NB4 (cell line): ENCODE data around the gene ADIPOR1.

Source experiments
- DNase-seq: peaks from one replicate; pipeline ENCODE4 v3.0.0; 2010; ENCODE audit warnings: low read depth
- H3K4me3 ChIP-seq: one replicate; pipeline ENCODE4 v1.5.1; 2011; ENCODE audit warnings: mild to moderate bottlenecking, low read depth, low read length, moderate library complexity
- CTCF ChIP-seq: IDR thresholded peaks from one replicate; pipeline ENCODE4 v1.5.1; 2012; ENCODE audit warnings: low read depth, low read length
- MAX ChIP-seq: IDR thresholded peaks from 2 replicates; pipeline ENCODE4 v1.6.1; 2011; ENCODE audit warnings: low read depth, low read length
- MYC ChIP-seq: IDR thresholded peaks from 2 replicates; pipeline ENCODE4 v1.6.1; 2011; ENCODE audit warnings: low read depth, low read length
- POLR2A ChIP-seq: IDR thresholded peaks from 2 replicates; pipeline ENCODE4 v1.6.1; 2011; ENCODE audit warnings: mild to moderate bottlenecking; ENCODE audit not compliant: insufficient read length; ENCODE audit errors: extremely low read depth

Gene ADIPOR1

GRCh38 chr1:202965422-202965821 lies 7.3 kb upstream of the ADIPOR1 start:
- no peak overlapping the region for H3K4me3 ChIP-seq
- DNase-seq = no peak
- no peak for TF ChIP-seq MYC
- TF ChIP-seq CTCF = no peak
- no peak for TF ChIP-seq MAX
- no peak for TF ChIP-seq POLR2A

- DNase-seq = no peak
- no peak overlapping the region for H3K4me3 ChIP-seq
- TF ChIP-seq MYC = no peak
- no peak for TF ChIP-seq CTCF
- no peak for TF ChIP-seq MAX
- no peak for TF ChIP-seq POLR2A
Measured at GRCh38 chr1:202964791-202965410, 6.8 kb upstream of the ADIPOR1 start.

- TF ChIP-seq CTCF (no peak), MAX (no peak), POLR2A (no peak), MYC (no peak)
- no peak overlapping the region for H3K4me3 ChIP-seq
- no peak for DNase-seq
Measured at GRCh38 chr1:202961220-202961880, 3.2 kb upstream of the ADIPOR1 start.

GRCh38 chr1:202959276-202959620 lies 1.1 kb upstream of the ADIPOR1 start:
- TF ChIP-seq MAX (no peak), MYC (no peak), POLR2A (no peak), CTCF (no peak)
- peak; percentile 35 for DNase-seq
- no peak overlapping the region for H3K4me3 ChIP-seq

GRCh38 chr1:202958544-202959275 lies 598 bp upstream of the ADIPOR1 start:
- peak; percentile 16 for DNase-seq
- peak overlapping the region; percentile 73 for H3K4me3 ChIP-seq
- TF ChIP-seq MYC (no peak), CTCF (no peak), POLR2A (no peak), MAX (no peak)
